ENCODE measurements around the gene COL5A1.

Gene COL5A1

DNA sequence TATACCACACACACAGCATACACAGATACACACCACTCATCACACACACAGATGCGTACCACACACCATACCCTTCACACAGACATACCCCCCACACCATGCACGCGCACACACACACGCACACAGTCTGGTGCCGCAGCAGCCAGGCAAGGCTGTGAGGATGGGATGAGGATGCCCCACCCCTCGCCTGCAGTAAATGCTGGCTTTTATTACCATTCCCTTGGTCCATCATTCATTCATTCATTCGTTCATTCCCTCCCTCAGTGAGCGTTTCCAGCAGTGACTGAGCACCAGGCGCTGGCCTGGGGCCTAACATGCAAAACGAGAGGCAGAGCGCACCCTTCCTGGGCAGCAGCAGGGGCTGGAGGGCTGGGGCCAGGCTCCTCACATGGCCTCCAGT is 187.3 kb downstream of the COL5A1 start:
- DNase-seq = no peak

GRCh38 chr9:134829356-134829937 is 187.8 kb downstream of the COL5A1 start:
- no peak for DNase-seq

GRCh38 chr9:134830126-134830525 is 188.5 kb downstream of the COL5A1 start:
- no peak for DNase-seq

GRCh38 chr9:134830926-134831720 is 189.5 kb downstream of the COL5A1 start:
- DNase-seq = no peak

DNA sequence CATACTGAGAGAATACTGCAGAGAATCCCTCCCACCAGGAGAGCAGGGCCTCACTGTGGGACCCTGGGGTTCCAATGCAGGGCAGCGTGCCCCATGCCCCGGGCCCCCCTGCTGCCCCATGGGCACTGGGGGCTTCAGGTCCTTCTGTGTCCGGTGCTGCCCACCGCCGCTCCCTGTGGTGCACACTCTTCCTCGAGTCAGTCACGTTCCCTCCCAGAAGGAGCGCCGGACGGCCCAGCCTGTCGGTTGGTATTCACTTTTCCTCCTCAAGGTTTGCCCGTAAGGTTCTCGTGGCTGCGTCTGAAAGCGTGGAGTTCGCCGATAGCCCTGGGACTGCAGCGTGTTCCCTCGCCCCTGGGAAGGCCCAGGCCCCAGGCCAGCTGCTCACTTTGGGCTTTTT is 190.9 kb downstream of the COL5A1 start:
- no peak for DNase-seq

DNA sequence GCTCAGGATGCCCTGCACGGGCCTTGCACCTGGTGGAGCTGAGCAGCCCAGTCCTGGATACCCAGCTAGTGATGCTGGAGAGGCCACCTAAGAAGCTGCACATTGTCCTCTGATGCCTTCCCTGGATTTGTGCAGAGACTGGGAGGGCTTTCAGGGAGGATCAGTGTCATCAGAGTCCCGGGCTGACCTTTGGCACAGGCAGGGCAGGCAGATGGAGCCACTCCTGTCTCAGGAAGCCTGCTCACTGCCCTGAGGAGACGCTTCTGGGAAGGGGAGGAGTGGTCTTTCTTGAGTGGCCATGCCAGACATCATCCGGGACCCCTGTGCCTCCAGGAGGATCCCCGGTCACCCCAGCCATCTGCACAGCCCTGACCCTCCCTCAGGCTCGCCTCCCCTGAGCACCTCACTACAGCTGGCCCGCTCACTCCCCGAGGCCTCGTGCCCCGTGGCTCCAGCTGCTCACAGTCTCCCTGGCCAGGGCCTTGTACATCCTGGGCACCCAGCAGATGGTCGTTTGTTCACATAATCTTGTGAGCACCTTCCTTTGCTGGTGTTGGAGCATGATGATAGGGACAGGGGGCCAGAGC is 191.8 kb downstream of the COL5A1 start:
- DNase-seq = no peak

DNA sequence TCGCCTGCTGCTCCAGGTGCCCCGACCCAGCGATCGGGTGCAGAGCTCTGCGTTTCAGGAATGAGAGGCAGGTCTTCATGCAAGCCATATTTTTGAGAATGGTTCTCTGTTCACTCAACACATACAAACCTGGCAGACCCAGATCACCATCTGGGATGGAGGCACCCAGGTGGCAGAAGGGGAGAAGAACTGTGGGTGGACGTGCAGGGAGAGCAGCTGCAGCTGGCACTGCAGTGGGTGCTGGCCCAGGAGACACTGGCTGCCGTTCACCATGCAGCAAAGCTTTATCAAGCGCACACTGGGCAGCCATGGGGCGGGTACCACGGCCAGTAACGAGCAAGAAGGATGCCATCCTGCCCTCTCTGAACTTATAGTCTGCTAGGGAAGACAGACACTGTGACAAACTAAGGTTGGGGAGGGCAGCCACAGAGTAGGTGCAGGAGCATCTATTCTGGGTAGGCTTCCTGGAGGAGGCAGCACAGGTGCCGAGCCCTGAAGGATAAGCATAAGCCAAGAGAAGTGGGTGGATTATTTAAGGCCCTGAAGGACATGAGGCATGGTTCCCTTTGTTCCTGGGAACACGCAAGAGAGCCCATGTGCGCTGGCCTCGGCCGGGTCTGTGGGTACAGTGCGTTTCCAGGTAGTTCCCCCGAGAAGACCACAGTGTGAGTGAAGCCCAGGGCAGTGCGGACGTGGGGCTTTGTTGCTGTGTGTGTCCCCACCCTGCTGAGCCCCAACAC is 192.8 kb downstream of the COL5A1 start:
- DNase-seq = no peak

DNA sequence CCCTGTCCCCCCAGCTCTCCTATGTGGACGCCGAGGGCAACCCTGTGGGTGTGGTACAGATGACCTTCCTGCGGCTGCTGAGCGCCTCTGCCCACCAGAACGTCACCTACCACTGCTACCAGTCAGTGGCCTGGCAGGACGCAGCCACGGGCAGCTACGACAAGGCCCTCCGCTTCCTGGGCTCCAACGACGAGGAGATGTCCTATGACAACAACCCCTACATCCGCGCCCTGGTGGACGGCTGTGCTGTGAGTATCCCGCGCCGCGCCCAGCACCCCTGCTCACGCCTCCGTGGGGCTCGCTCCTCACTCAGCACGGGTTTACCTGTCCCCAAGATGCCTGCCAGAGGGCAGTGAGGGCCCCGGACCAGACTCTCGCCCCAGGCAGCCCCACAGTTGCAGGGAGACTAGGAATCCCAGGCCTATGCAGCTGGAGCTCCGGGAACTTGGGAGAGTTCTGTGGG is 193.4 kb downstream of the COL5A1 start:
- DNase-seq = no peak

GRCh38 chr9:134835448-134835847 is 193.8 kb downstream of the COL5A1 start:
- DNase-seq = no peak

GRCh38 chr9:134835987-134836386 is 194.4 kb downstream of the COL5A1 start:
- no peak for DNase-seq

GRCh38 chr9:134836406-134836970 is 194.9 kb downstream of the COL5A1 start:
- DNase-seq = no peak

GRCh38 chr9:134837529-134837928 is 195.9 kb downstream of the COL5A1 start:
- no peak for DNase-seq

DNA sequence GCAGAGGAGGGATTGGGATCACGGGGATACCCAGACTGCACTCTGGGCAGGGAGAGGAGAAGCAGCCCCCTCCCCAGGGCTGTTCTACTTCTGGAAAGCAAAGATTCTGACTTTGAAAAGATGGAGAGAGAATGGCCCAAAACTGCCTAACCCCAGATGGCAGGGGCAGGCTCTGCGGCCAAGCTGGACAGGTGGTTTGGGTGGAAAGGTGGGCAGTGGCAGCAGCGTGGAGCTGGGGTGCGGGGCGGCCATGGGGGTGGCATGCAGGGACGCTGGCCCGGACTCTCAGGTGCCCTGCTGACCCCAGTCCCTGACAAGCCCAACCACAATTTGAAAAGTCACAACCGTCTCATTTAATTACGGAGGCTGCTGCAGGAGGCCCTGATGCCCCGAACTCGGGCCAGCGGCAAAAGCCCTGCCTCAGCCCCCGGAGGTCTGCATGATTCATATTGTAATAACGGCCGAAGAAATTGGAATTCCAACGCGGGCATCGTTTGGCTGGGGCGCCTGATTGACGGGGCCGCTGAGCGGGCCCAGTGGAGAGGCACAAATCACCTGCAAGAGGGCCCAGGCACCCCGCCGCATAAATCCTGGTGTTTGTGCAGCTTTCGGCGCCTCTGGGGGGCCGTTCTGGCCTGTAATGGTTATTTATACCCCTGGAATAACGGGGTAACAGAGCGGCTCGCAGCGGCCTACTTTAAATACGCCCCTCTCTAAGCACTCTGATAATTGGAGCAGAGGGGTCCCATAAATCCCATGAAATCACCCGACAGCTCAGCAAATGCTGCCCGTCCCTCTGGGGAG is 197.2 kb downstream of the COL5A1 start:
- DNase-seq = no peak

DNA sequence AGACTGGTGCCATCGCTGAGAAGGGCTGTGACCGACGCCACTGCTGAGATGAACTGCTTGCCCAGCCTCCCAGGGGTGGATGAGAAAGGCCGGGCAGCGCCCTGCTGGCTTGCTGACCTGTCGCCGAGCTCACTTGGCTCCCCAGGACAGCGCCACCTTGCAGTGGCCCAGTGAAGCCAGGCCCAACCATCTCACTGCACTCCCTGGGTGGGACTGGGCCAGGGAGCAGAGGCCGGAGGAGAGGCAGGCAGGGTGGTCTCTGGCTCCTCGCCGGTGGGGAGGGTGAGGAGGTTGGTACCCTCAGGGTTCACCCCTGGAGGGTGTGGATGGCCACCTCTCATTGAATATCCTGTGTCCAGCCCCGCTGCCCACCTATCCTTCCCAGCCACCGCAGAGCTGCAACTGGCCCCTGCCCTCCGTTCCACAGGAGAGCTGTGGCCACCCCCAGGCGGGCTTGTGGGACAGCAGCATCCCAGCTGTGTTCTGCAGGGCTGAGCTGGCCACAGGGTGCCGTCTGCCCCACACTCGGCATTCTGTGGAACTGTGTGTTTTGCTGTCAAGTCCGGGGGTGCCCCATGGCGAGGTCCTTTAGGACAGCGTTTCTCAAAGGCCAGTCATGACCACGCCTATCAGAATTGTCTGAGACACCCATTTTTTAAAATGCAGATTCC is 198.0 kb downstream of the COL5A1 start:
- DNase-seq = no peak

- no peak for DNase-seq
Observed at GRCh38 chr9:134840511-134840910, 198.9 kb downstream of the COL5A1 start.

DNA sequence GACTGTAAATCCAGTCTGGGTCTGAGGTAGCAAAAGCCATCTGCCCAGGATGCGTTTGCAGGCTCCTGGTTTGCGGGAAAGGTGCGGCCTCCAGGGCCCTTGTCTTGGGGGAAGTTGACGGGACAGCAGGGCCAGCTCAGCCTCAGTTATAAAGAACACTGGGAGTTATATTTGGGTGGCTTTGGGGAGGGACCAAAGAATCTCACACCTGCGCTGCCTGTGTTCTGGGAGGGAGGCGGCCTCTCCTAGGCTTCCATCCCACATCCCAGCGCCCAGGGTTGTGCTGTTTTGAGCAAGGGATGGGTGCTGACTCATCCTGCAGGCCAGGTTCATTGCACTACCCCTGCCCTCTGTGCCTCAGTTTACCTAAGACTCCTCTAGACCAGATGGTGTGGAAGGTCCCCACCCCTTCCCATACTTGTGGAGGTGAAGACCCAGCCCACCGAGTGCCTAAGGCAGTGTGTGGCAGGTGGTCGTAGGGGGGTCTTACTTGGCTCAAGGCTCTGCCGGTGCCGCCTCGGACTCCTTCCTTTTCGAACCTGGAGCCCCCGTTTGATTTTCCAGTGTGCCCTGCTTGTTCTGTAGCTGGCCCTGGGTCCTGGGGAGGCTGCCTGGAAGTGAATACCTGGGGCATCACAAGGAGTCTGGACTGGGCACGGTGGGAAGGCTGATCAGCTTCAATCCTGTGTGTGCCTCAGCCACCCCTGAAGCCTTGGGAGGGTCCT is 199.7 kb downstream of the COL5A1 start:
- no peak for DNase-seq

GRCh38 chr9:134842321-134842720 is 200.7 kb downstream of the COL5A1 start:
- DNase-seq = no peak

- no peak for DNase-seq
Observed at GRCh38 chr9:134843740-134844139, 202.1 kb downstream of the COL5A1 start.

GRCh38 chr9:134844821-134845220 is 203.2 kb downstream of the COL5A1 start:
- no peak for DNase-seq

DNA sequence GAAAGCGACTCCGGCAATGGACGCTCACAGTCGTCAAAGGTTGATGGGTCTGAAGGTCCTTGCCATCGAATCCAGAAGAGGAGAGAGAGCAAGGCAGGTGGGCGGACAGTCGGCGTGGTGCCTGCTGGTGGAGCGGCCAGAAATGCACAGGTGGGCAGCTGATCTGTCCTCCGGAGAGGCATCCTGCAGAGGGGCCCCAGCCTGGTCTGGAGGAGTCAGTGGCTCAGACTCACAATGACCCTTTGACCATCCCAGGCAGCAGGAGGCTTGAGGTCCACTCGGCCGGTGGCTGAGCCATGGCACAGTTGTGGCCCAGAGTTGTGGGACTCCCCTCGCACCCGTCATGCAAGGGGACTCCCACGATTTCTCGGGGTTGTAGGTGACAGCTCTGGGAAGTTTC is 204.6 kb downstream of the COL5A1 start:
- no peak for DNase-seq

DNA sequence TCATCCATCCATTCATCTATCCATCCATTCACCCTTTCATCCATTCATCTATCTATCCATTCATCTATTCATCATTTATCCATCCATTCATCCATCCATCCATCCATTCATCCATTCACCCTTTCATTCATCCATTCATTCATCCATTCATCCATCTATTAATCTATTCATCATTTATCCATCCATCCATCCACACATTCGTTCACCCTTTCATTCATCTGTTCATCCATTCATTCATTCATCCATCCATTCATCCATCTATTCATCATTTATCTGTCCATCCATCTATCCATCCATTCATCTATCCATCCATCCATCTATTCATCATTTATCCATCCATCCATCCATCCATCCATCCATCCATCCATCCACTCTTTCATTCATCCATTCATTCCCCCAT is 205.1 kb downstream of the COL5A1 start:
- DNase-seq = no peak
